ENCODE measurements around the gene ANTXR2. TPM values are rescaled to one million over a fixed set of nuclear protein-coding genes. Genes with fewer than 3 reads are reported as not detected.
A peak's percentile ranks its signal among the peaks of the same experiment; 100 is the strongest.

The ANTXR2 gene
- total RNA-seq, 1 experiment from 2014 or later = not detected

DNA sequence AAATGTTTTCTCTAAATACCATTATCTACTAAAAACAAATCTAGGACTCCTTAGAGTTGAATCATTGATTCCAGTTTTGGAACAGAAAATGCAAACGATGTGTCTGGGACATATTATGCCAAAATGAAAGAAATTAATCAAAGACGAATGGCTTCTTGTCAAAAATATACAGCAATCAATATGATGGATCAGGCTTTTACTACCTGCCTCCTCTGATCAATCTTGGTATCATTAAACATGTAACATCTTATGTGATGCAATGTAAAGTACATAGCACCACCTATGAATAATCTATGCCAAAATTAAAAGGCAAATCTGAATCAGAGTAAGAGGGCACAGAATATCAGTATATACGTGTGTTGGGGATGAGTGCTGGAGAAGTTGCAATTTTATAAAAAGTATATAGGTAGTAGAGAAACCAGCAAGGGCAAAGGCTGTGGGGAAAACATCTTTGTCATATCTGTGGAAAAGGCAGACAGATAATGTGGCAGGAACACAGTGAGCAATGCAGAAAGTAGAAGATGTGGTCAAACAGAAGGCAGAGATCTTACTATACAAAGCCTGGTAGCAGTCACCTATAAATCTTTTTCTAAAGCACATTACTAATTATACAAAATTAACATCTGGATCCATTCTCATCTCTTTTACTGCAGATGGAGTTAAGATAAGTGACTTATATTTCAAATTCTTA lies 152.7 kb downstream of the ANTXR2 start:
- Histone ChIP-seq H3K27ac (ENCODE audit: low read length) (no peak overlapping the region), H3K27me3 (ENCODE audit: low read length) (no peaks in the 10 kb centered on the region), H3K9ac (ENCODE audit: low read length) (no peak overlapping the region), H3K9me3 (ENCODE audit: low read length) (no peaks in the 10 kb centered on the region), H3K36me3 (ENCODE audit: insufficient read depth, low read length) (no peaks in the 10 kb centered on the region), H3K4me3 (ENCODE audit: low read length) (no peak overlapping the region), H3K4me2 (ENCODE audit: low read depth, low read length, poor library complexity, severe bottlenecking) (no peak overlapping the region), H4K20me1 (ENCODE audit: insufficient read depth, low read depth, low read length) (no peaks in the 10 kb centered on the region), H3K9me2 (replicated peaks; ENCODE audit: insufficient read depth, low read length) (no peaks in the 10 kb centered on the region), H2AFZ (ENCODE audit: low read length) (no peak overlapping the region), H3K4me1 (ENCODE audit: low read length) (no peaks in the 10 kb centered on the region), H3K79me2 (ENCODE audit: low read length) (no peaks in the 10 kb centered on the region)
- no peak for DNase-seq

DNA sequence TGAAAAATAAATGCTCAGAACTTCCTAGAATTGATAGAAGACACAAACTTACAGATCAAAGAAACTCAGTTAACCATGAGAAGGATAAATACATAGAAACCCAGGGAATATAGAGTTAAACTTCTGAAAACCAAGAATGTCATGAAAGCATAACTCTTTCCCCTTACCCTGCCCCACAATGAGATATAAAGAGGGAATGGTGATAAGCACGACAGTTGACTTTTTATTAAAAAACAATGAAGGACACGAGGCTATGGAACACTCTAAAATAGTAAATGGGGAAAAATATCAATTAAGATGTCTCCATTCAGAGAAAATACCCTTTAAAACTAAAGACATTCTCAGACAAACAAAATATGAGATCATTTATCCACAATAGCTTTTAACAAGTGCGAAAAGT lies 154.7 kb downstream of the ANTXR2 start:
- Histone ChIP-seq H3K4me1 (ENCODE audit: low read length) (no peaks in the 10 kb centered on the region), H3K27me3 (ENCODE audit: low read length) (no peaks in the 10 kb centered on the region), H3K36me3 (ENCODE audit: insufficient read depth, low read length) (no peaks in the 10 kb centered on the region), H3K9me3 (ENCODE audit: low read length) (no peaks in the 10 kb centered on the region), H3K9me2 (replicated peaks; ENCODE audit: insufficient read depth, low read length) (no peaks in the 10 kb centered on the region), H4K20me1 (ENCODE audit: insufficient read depth, low read depth, low read length) (no peaks in the 10 kb centered on the region), H3K27ac (ENCODE audit: low read length) (no peak overlapping the region), H2AFZ (ENCODE audit: low read length) (no peak overlapping the region), H3K9ac (ENCODE audit: low read length) (no peak overlapping the region), H3K79me2 (ENCODE audit: low read length) (no peaks in the 10 kb centered on the region), H3K4me2 (ENCODE audit: low read depth, low read length, poor library complexity, severe bottlenecking) (no peak overlapping the region), H3K4me3 (ENCODE audit: low read length) (no peak overlapping the region)
- no peak for DNase-seq

DNA sequence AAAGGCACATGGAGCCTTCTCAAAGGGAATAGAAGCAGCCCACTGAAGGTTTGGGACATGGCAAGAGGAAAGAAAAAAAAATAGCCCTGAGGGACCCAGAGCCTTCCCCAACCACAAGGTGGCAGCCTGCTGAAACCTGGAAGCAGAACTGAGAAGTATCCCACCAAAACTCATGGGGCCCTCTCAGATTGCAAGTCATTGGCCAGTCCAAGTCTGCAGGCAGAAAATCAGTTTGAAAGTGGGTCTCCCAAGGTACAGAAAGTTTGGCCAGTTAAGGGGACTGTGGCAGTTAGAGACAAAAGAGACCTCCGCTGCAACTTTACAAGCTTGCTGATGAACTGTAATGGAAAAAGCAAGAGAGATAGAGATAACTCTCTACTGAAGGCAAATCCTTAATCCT lies 155.8 kb downstream of the ANTXR2 start:
- Histone ChIP-seq H3K9me3 (ENCODE audit: low read length) (no peaks in the 10 kb centered on the region), H4K20me1 (ENCODE audit: insufficient read depth, low read depth, low read length) (no peaks in the 10 kb centered on the region), H3K79me2 (ENCODE audit: low read length) (no peaks in the 10 kb centered on the region)

DNA sequence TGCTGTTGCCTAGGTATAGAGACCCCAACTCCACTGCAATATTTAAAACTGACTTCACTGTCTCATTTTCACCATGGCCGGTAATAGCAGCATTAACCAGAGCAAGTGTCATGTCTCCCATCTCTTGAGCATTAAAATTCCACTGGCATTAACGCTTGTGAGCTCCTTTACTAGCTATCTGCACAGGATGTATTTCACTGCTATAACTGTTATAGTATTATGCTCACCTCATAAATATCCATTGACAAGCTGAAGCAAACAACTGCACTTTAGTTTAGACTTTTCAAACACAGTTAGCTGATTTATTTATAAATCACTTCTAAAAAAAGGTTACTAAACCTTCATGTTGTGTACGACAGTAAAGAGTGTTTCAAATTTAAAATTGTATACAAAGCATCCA lies 157.8 kb downstream of the ANTXR2 start:
- Histone ChIP-seq H3K4me3 (ENCODE audit: low read length) (no peak overlapping the region), H3K4me1 (ENCODE audit: low read length) (no peaks in the 10 kb centered on the region), H4K20me1 (ENCODE audit: insufficient read depth, low read depth, low read length) (no peaks in the 10 kb centered on the region), H3K9ac (ENCODE audit: low read length) (no peak overlapping the region), H3K9me3 (ENCODE audit: low read length) (no peaks in the 10 kb centered on the region), H3K9me2 (replicated peaks; ENCODE audit: insufficient read depth, low read length) (no peaks in the 10 kb centered on the region), H3K27ac (ENCODE audit: low read length) (no peak overlapping the region), H2AFZ (ENCODE audit: low read length) (no peak overlapping the region), H3K79me2 (ENCODE audit: low read length) (no peaks in the 10 kb centered on the region), H3K36me3 (ENCODE audit: insufficient read depth, low read length) (no peaks in the 10 kb centered on the region), H3K27me3 (ENCODE audit: low read length) (no peaks in the 10 kb centered on the region), H3K4me2 (ENCODE audit: low read depth, low read length, poor library complexity, severe bottlenecking) (no peak overlapping the region)
- DNase-seq = no peak

More for the DNA sequence above, 155.8 kb downstream of the ANTXR2 start:
- H3K4me2 ChIP-seq (ENCODE audit: low read depth, low read length, poor library complexity, severe bottlenecking) = no peak overlapping the region
- H2AFZ ChIP-seq (ENCODE audit: low read length) = no peak overlapping the region
- no peaks in the 10 kb centered on the region for H3K36me3 ChIP-seq (ENCODE audit: insufficient read depth, low read length)
- no peaks in the 10 kb centered on the region for H3K27me3 ChIP-seq (ENCODE audit: low read length)
- peak; percentile 53 for DNase-seq
- no peak overlapping the region for H3K27ac ChIP-seq (ENCODE audit: low read length)
- H3K4me3 ChIP-seq (ENCODE audit: low read length) = no peak overlapping the region
- no peaks in the 10 kb centered on the region for H3K4me1 ChIP-seq (ENCODE audit: low read length)
- H3K9me2 ChIP-seq (replicated peaks; ENCODE audit: insufficient read depth, low read length) = no peaks in the 10 kb centered on the region
- H3K9ac ChIP-seq (ENCODE audit: low read length) = no peak overlapping the region

DNA sequence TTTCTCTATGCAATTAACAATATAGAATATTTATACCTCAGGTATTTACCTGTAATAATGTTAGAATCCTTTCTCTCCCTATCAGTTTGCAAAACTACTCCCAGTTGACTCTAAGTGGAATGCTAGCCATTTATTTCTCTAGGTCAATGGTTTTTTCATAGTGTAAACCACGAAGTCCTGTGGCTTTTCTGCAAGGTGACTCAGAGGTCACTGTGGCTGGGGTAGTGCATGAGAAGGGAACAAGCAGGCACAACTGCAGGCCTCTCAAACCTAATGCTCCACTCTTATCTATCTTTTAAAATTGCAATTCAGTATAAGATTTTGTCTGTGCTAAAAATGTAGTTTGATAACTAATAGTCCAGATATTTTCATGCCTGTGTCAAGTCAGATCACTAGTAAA lies 159.4 kb downstream of the ANTXR2 start:
- Histone ChIP-seq H3K9ac (ENCODE audit: low read length) (no peak overlapping the region), H3K4me2 (ENCODE audit: low read depth, low read length, poor library complexity, severe bottlenecking) (no peak overlapping the region), H3K27me3 (ENCODE audit: low read length) (no peaks in the 10 kb centered on the region), H3K9me3 (ENCODE audit: low read length) (no peaks in the 10 kb centered on the region), H3K4me3 (ENCODE audit: low read length) (no peak overlapping the region), H4K20me1 (ENCODE audit: insufficient read depth, low read depth, low read length) (no peaks in the 10 kb centered on the region), H3K27ac (ENCODE audit: low read length) (no peak overlapping the region), H3K4me1 (ENCODE audit: low read length) (no peaks in the 10 kb centered on the region), H2AFZ (ENCODE audit: low read length) (no peak overlapping the region), H3K79me2 (ENCODE audit: low read length) (no peaks in the 10 kb centered on the region), H3K9me2 (replicated peaks; ENCODE audit: insufficient read depth, low read length) (no peaks in the 10 kb centered on the region), H3K36me3 (ENCODE audit: insufficient read depth, low read length) (no peaks in the 10 kb centered on the region)
- no peak for DNase-seq

DNA sequence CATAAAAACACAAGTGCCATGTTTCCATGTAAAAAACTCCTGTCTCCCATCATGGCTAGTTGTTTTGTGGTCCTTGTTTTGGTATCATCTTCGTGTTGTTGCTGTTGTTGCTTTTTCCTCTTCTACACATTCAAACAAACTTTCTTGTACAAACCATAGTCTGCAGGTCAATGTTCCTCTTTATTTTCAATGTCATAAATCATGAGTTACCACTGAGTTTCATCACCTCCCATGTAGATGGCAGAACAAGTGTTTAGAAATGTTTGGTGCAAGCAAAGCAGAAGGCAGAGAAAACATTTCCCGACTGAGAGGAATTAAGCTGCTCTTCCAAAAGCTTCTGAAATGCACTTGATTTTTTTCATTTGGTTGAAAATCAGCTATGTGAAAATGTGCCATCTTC lies 166.0 kb downstream of the ANTXR2 start:
- no peak for DNase-seq
- no peak overlapping the region for H3K4me2 ChIP-seq (ENCODE audit: low read depth, low read length, poor library complexity, severe bottlenecking)
- no peaks in the 10 kb centered on the region for H3K9me3 ChIP-seq (ENCODE audit: low read length)
- H3K27me3 ChIP-seq (ENCODE audit: low read length) = no peaks in the 10 kb centered on the region
- no peaks in the 10 kb centered on the region for H3K79me2 ChIP-seq (ENCODE audit: low read length)
- no peaks in the 10 kb centered on the region for H3K4me1 ChIP-seq (ENCODE audit: low read length)
- H3K36me3 ChIP-seq (ENCODE audit: insufficient read depth, low read length) = no peaks in the 10 kb centered on the region
- H3K9me2 ChIP-seq (replicated peaks; ENCODE audit: insufficient read depth, low read length) = no peaks in the 10 kb centered on the region
- no peak overlapping the region for H3K27ac ChIP-seq (ENCODE audit: low read length)
- no peaks in the 10 kb centered on the region for H4K20me1 ChIP-seq (ENCODE audit: insufficient read depth, low read depth, low read length)
- H3K9ac ChIP-seq (ENCODE audit: low read length) = no peak overlapping the region
- no peak overlapping the region for H2AFZ ChIP-seq (ENCODE audit: low read length)
- no peak overlapping the region for H3K4me3 ChIP-seq (ENCODE audit: low read length)

DNA sequence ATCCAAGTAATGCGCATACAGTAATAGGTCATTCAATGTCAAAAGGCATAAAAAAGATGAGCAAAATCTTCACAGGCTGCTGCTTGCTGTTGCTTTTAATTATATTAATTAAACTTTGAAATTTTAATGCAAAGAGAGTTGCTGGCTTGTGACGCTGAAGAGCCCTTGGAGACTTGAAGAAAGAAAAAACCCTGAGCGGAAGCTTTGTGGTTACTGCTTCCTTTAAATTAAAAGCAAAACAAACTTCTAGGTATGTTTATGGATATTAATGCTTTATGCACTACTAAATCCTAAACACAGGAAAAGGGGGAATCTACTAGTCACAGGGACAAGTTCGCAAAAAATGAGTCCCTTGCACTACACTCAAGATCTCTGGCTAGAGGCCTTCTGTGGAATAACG lies 166.7 kb downstream of the ANTXR2 start:
- no peak overlapping the region for H2AFZ ChIP-seq (ENCODE audit: low read length)
- no peaks in the 10 kb centered on the region for H3K36me3 ChIP-seq (ENCODE audit: insufficient read depth, low read length)
- H3K9me3 ChIP-seq (ENCODE audit: low read length) = no peaks in the 10 kb centered on the region
- no peaks in the 10 kb centered on the region for H3K9me2 ChIP-seq (replicated peaks; ENCODE audit: insufficient read depth, low read length)
- H3K4me2 ChIP-seq (ENCODE audit: low read depth, low read length, poor library complexity, severe bottlenecking) = no peak overlapping the region
- DNase-seq = no peak
- H3K9ac ChIP-seq (ENCODE audit: low read length) = no peak overlapping the region
- H3K27ac ChIP-seq (ENCODE audit: low read length) = no peak overlapping the region
- H3K27me3 ChIP-seq (ENCODE audit: low read length) = no peaks in the 10 kb centered on the region
- H3K79me2 ChIP-seq (ENCODE audit: low read length) = no peaks in the 10 kb centered on the region
- no peaks in the 10 kb centered on the region for H4K20me1 ChIP-seq (ENCODE audit: insufficient read depth, low read depth, low read length)
- no peaks in the 10 kb centered on the region for H3K4me1 ChIP-seq (ENCODE audit: low read length)
- H3K4me3 ChIP-seq (ENCODE audit: low read length) = no peak overlapping the region

DNA sequence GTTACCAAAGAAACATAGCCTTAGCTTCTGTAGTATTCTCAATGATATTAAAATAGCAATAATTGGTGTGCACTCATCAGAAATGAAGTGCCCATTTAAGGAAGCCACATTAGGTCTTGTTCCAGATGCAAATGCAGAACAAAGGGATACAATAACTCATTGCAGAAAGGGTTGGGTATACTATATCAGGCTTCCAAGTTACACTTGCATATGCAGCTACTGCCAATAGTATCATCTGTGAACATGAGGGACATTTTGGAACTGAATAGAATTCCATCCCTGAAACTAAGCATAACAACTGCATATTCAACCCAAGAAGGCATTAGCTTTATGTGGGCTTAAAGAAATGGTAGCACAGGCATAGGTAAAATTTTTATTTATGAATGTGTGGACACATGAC lies 167.8 kb downstream of the ANTXR2 start:
- H3K9me3 ChIP-seq (ENCODE audit: low read length) = no peaks in the 10 kb centered on the region
- no peak overlapping the region for H3K4me2 ChIP-seq (ENCODE audit: low read depth, low read length, poor library complexity, severe bottlenecking)
- no peak for DNase-seq
- H2AFZ ChIP-seq (ENCODE audit: low read length) = no peak overlapping the region
- H3K9me2 ChIP-seq (replicated peaks; ENCODE audit: insufficient read depth, low read length) = no peaks in the 10 kb centered on the region
- no peak overlapping the region for H3K27ac ChIP-seq (ENCODE audit: low read length)
- H3K79me2 ChIP-seq (ENCODE audit: low read length) = no peaks in the 10 kb centered on the region
- no peaks in the 10 kb centered on the region for H3K4me1 ChIP-seq (ENCODE audit: low read length)
- H3K9ac ChIP-seq (ENCODE audit: low read length) = no peak overlapping the region
- H4K20me1 ChIP-seq (ENCODE audit: insufficient read depth, low read depth, low read length) = no peaks in the 10 kb centered on the region
- no peaks in the 10 kb centered on the region for H3K36me3 ChIP-seq (ENCODE audit: insufficient read depth, low read length)
- no peak overlapping the region for H3K4me3 ChIP-seq (ENCODE audit: low read length)
- H3K27me3 ChIP-seq (ENCODE audit: low read length) = no peaks in the 10 kb centered on the region

Data from Karpas-422 (cell line).